GM12873 (cell line): ENCODE measurements around the gene TCEA3.

Source experiments
- CTCF ChIP-seq: IDR thresholded peaks from 2 replicates; pipeline ENCODE4 v1.5.1; 2012; ENCODE audit warnings: low read depth, mild to moderate bottlenecking, moderate library complexity, low read length, control low read depth; ENCODE audit not compliant: insufficient read depth; ENCODE audit errors: missing control alignments

The TCEA3 gene

GRCh38 chr1:23453455-23454000 lies 29.0 kb upstream of the TCEA3 start:
- no peak for TF ChIP-seq CTCF

- TF ChIP-seq CTCF = no peak
Observed at GRCh38 chr1:23452011-23452411, 27.5 kb upstream of the TCEA3 start.

- no peak for TF ChIP-seq CTCF
Observed at GRCh38 chr1:23451441-23451840, 26.9 kb upstream of the TCEA3 start.

GRCh38 chr1:23450894-23451293 lies 26.3 kb upstream of the TCEA3 start:
- no peak for TF ChIP-seq CTCF

GRCh38 chr1:23449958-23450357 lies 25.4 kb upstream of the TCEA3 start:
- no peak for TF ChIP-seq CTCF

- TF ChIP-seq CTCF = no peak
Observed at GRCh38 chr1:23449306-23449705, 24.8 kb upstream of the TCEA3 start.

GRCh38 chr1:23448846-23449245 lies 24.3 kb upstream of the TCEA3 start:
- no peak for TF ChIP-seq CTCF
